Osteocyte (in vitro differentiated cells): ENCODE results near the gene NLGN1. TPM values are rescaled to one million over a fixed set of nuclear protein-coding genes. Genes with fewer than 3 reads are reported as not detected.

Source experiments
- DNase-seq: peaks from one replicate; pipeline ENCODE4 v3.0.0; 2021; ENCODE audit warnings: mixed read lengths; ENCODE audit not compliant: unreplicated experiment; ENCODE audit errors: extremely low spot score
- H3K27ac Mint-ChIP-seq: one replicate; pipeline ENCODE4 v1.8.0; 2021; ENCODE audit warnings: mild to moderate bottlenecking, mixed read lengths; ENCODE audit not compliant: unreplicated experiment
- H3K27me3 Mint-ChIP-seq: one replicate; pipeline ENCODE4 v1.8.0; 2021; ENCODE audit warnings: mixed read lengths; ENCODE audit not compliant: unreplicated experiment
- H3K36me3 Mint-ChIP-seq: one replicate; pipeline ENCODE4 v1.8.0; 2021; ENCODE audit warnings: mixed read lengths; ENCODE audit not compliant: unreplicated experiment
- H3K4me1 Mint-ChIP-seq: one replicate; pipeline ENCODE4 v1.8.0; 2021; ENCODE audit warnings: mixed read lengths; ENCODE audit not compliant: unreplicated experiment
- H3K4me3 Mint-ChIP-seq: one replicate; pipeline ENCODE4 v1.8.0; 2021; ENCODE audit warnings: mild to moderate bottlenecking, moderate library complexity, mixed read lengths; ENCODE audit not compliant: unreplicated experiment
- H3K9me3 Mint-ChIP-seq: one replicate; pipeline ENCODE4 v1.8.0; 2021; ENCODE audit warnings: mixed read lengths; ENCODE audit not compliant: unreplicated experiment
- CTCF ChIP-seq: fragments of 200-600 bp; sonication (generic); IDR thresholded peaks from 2 replicates; pipeline ENCODE4 v1.5.0; 2021; ENCODE audit warnings: antibody characterized with exemption, mild to moderate bottlenecking, moderate library complexity
- total RNA-seq: library from RNA; stranded (reverse); gene quantifications from 2 replicates; pipeline ENCODE4 v1.2.1, GENCODE V29; 2021

The NLGN1 gene
- total RNA-seq, 1 donor from 2014 or later = 3.9 TPM

- H3K36me3 Mint-ChIP-seq = no peaks in the 10 kb centered on the region
- no peak overlapping the region for H3K27ac Mint-ChIP-seq
- H3K27me3 Mint-ChIP-seq = no peaks in the 10 kb centered on the region
- no peaks in the 10 kb centered on the region for H3K9me3 Mint-ChIP-seq
- H3K4me3 Mint-ChIP-seq = no peak overlapping the region
- TF ChIP-seq CTCF = no peak
- H3K4me1 Mint-ChIP-seq = no peaks in the 10 kb centered on the region
- no peak for DNase-seq
Measured at GRCh38 chr3:174097686-174098085, 700.1 kb downstream of the NLGN1 start.

DNA sequence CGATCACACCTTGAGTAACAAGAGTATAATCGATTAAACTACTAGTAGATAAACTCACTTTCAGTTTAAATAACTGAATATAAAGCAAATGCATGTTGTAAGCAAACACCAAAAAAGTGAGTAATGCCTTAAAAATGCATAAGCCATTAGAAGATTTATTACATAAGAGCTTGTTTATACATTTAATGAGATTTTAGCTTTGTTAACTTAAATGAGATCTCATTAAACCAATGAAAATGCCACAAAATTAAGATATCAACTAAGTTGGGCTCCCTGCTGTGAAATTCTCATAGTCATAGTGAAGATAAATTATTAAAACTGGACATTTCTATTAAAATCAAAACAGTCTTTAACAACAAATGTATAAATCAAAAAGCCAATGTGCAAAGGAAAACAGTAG lies 701.2 kb downstream of the NLGN1 start:
- Mint-ChIP-seq H3K4me1 (no peaks in the 10 kb centered on the region), H3K27ac (no peak overlapping the region), H3K27me3 (no peaks in the 10 kb centered on the region), H3K4me3 (no peak overlapping the region), H3K9me3 (no peaks in the 10 kb centered on the region), H3K36me3 (no peaks in the 10 kb centered on the region)
- DNase-seq = no peak
- no peak for TF ChIP-seq CTCF

- no peak for DNase-seq
- TF ChIP-seq CTCF = no peak
- Mint-ChIP-seq H3K27ac (no peak overlapping the region), H3K9me3 (no peaks in the 10 kb centered on the region), H3K36me3 (no peaks in the 10 kb centered on the region), H3K4me1 (no peaks in the 10 kb centered on the region), H3K27me3 (no peaks in the 10 kb centered on the region), H3K4me3 (no peak overlapping the region)
Measured at GRCh38 chr3:174099724-174100123, 702.2 kb downstream of the NLGN1 start.

DNA sequence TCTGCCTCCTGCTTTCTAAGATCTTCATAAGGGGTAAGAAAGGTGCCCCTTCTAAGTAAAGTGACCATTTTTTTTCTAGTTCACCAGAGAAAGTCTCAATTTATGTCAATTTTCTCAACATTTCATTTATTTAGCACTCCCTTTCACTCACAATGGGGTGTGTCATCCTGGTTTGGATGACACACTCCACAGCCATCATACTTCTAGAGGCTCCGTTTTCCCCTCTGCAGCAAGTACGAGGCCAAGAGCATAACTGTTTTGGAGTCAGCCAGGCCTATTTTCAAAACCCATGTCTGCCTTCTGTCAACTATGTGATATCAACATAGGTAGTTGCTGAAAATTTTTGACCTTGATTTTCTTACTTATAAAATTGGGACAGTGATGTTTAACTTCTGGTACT lies 703.2 kb downstream of the NLGN1 start:
- no peak for DNase-seq
- no peaks in the 10 kb centered on the region for H3K4me1 Mint-ChIP-seq
- H3K27me3 Mint-ChIP-seq = no peaks in the 10 kb centered on the region
- no peak overlapping the region for H3K4me3 Mint-ChIP-seq
- no peak overlapping the region for H3K27ac Mint-ChIP-seq
- TF ChIP-seq CTCF = no peak
- H3K9me3 Mint-ChIP-seq = no peaks in the 10 kb centered on the region
- no peaks in the 10 kb centered on the region for H3K36me3 Mint-ChIP-seq

DNA sequence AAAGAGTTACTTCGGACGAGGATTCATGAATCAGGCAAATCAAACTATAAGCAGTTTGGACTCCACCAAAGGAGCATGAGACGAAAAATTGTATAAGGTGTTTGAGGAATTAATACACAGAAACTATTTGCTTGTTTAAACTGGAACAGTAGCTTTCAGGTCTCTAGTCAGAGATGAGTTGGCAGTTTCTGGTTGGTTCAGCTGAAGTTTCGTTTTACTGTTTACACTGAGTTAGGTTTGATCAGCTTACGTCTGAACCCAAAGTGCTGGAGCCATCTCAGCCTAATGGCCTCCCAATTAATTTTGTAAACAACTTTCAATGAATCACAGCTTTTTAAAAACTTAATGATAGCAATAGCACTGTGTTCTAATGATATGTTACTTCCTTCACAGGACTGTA lies 703.7 kb downstream of the NLGN1 start:
- Mint-ChIP-seq H3K36me3 (no peaks in the 10 kb centered on the region), H3K4me1 (no peaks in the 10 kb centered on the region), H3K27ac (no peak overlapping the region), H3K4me3 (no peak overlapping the region), H3K27me3 (no peaks in the 10 kb centered on the region), H3K9me3 (no peaks in the 10 kb centered on the region)
- no peak for TF ChIP-seq CTCF
- no peak for DNase-seq
